Cardiac muscle cell (in vitro differentiated cells and primary cell): ENCODE measurements around the gene AHRR. TPM values are rescaled to one million over a fixed set of nuclear protein-coding genes. Genes with fewer than 3 reads are reported as not detected.

ENCODE experiments used
- DNase-seq, 2 donors: peaks; one replicate each; pipeline versions ENCODE4 v3.0.0 to v3.0.0-alpha.2; 2010 to 2017; ENCODE audit warnings: low read depth in 1 of 2, low spot score in 1 of 2
- H3K27ac ChIP-seq: fragments of 200-600 bp; sonication (generic); 2 replicates; pipeline ENCODE4 v1.5.1; 2016
- H3K27me3 ChIP-seq: fragments of 200-600 bp; sonication (generic); 2 replicates; pipeline ENCODE4 v1.6.0; 2016; ENCODE audit warnings: control low read depth
- H3K36me3 ChIP-seq: fragments of 200-600 bp; sonication (generic); 2 replicates; pipeline ENCODE4 v1.5.1; 2016; ENCODE audit warnings: control low read depth
- H3K4me1 ChIP-seq: fragments of 200-600 bp; sonication (generic); 2 replicates; pipeline ENCODE4 v1.8.1; 2017; ENCODE audit warnings: low read depth, mild to moderate bottlenecking, mixed run types
- H3K4me3 ChIP-seq: fragments of 200-600 bp; sonication (generic); 2 replicates; pipeline ENCODE4 v1.5.1; 2016; ENCODE audit warnings: mild to moderate bottlenecking
- H3K9me3 ChIP-seq: fragments of 200-600 bp; sonication (generic); 2 replicates; pipeline ENCODE4 v1.5.1; 2017; ENCODE audit warnings: low read depth, mild to moderate bottlenecking, control low read depth
- polyA plus RNA-seq: library from polyadenylated mRNA; unstranded; fragments of >200 nt; fragmentation: Nextera tagmentation; extraction: Ambion mirVana; gene quantifications from 2 replicates; pipeline ENCODE4 v1.2.1, GENCODE V29; 2016
- total RNA-seq: library from RNA; depleted of rRNA; stranded (reverse); fragments of >200 nt; gene quantifications from 2 replicates; pipeline ENCODE4 v1.2.3, GENCODE V29; 2016
- TF ChIP-seq, protein P1 (sequence below): IDR thresholded peaks from 2 replicates; pipeline ENCODE4 v1.5.1; 2012; ENCODE audit warnings: low read depth, mild to moderate bottlenecking, low read length

Gene AHRR
- total and polyA plus RNA-seq, 2 experiments from 2014 or later: 0.99 to 1.4 TPM

DNA sequence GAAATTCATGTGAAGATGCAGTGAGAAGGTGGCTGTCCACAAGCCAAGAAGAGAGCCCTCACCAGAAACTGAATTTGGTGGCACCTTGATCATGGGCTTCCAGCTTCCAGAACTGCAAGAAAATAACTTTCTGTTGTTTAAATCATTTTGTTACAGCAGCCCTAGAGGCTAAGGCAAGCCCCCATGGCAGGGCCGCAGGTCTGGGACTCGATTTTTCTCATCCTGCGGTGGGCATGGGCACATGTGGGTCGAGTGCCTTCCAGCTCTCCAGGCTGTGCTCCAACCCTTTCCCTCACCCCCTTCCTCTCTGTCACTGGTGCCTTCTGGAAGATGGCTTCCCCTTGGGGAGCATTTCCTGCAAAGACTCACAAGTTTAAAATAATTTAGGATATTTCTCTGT, 40.7 kb downstream of the AHRR start:
- Histone ChIP-seq H3K9me3 (no peaks in the 10 kb centered on the region), H3K27ac (no peak overlapping the region), H3K4me1 (no peaks in the 10 kb centered on the region), H3K36me3 (no peaks in the 10 kb centered on the region), H3K4me3 (no peak overlapping the region), H3K27me3 (no peaks in the 10 kb centered on the region)
- no peak for DNase-seq
- TF ChIP-seq, protein P1, sequence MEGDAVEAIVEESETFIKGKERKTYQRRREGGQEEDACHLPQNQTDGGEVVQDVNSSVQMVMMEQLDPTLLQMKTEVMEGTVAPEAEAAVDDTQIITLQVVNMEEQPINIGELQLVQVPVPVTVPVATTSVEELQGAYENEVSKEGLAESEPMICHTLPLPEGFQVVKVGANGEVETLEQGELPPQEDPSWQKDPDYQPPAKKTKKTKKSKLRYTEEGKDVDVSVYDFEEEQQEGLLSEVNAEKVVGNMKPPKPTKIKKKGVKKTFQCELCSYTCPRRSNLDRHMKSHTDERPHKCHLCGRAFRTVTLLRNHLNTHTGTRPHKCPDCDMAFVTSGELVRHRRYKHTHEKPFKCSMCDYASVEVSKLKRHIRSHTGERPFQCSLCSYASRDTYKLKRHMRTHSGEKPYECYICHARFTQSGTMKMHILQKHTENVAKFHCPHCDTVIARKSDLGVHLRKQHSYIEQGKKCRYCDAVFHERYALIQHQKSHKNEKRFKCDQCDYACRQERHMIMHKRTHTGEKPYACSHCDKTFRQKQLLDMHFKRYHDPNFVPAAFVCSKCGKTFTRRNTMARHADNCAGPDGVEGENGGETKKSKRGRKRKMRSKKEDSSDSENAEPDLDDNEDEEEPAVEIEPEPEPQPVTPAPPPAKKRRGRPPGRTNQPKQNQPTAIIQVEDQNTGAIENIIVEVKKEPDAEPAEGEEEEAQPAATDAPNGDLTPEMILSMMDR: no peak

DNA sequence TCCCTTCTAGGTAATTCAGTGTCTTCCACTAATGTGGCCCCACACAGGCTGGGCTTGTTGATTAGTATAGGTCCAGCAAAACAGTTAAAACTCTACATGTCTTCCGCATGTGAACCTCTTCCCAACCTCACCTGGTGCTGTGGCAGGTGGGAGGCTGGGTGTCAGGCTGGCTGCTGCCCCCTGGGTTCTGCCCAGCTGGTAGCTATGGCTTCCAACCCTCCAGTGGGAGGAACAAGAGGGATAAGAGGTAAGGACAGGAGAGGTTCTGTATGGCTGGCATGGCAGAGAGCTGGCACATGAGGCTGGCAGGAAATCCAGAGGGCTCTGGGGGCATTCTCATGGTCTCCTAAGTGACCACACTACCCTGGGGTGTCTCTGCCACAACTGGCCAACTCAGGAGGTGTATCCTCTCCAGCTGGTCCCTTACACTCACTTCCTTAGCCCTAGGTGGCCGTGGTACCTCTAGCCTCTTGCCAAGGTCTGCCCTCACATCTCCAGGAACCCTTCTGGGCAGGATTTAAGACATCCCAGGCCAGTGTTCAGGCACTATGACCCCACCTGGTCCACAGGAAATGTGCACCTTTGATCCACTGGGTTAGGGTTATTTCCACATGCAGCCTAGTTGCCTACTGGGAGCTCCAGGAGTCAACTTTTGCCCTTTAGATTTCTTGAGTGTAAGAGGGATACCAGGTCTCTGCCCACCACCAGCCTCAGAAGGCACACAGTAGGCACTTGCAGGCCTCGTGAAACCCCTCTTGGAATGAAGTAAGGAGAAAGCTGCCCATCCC, 41.7 kb downstream of the AHRR start:
- H3K4me1 ChIP-seq: no peaks in the 10 kb centered on the region
- H3K4me3 ChIP-seq: no peak overlapping the region
- no peaks in the 10 kb centered on the region for H3K36me3 ChIP-seq
- no peaks in the 10 kb centered on the region for H3K9me3 ChIP-seq
- TF ChIP-seq, protein P1: no peak
- H3K27me3 ChIP-seq: no peaks in the 10 kb centered on the region
- no peak for DNase-seq
- H3K27ac ChIP-seq: no peak overlapping the region

DNA sequence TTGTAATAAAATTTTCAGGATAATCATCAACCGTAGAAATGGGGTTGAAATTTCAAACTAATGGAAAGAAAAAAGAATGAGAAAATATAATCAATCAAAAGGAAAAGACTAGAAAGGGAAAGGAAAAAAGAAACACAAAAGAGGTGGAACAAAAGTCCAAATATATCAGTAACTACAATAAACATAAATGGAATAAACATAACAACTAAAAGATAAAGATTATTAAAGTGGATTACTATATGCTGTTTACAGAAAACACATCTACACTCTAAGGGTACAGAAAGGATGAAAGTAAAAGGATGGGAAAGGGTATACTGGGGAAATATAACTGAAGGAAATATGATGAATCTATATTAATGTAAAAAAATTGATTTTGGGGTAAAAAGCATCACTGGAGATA, 43.0 kb downstream of the AHRR start:
- Histone ChIP-seq H3K27me3 (peaks cover 7% of the 10 kb centered on the region), H3K4me3 (no peak overlapping the region), H3K36me3 (no peaks in the 10 kb centered on the region), H3K9me3 (no peaks in the 10 kb centered on the region), H3K27ac (no peak overlapping the region), H3K4me1 (no peaks in the 10 kb centered on the region)
- DNase-seq: no peak
- TF ChIP-seq, protein P1: no peak

- TF ChIP-seq, protein P1: no peak
- Histone ChIP-seq H3K9me3 (no peaks in the 10 kb centered on the region), H3K4me3 (no peak overlapping the region), H3K27ac (no peak overlapping the region), H3K36me3 (no peaks in the 10 kb centered on the region), H3K4me1 (no peaks in the 10 kb centered on the region), H3K27me3 (peaks cover 7% of the 10 kb centered on the region)
- DNase-seq: no peak
Observed at GRCh38 chr5:366541-367357, 45.2 kb downstream of the AHRR start.

DNA sequence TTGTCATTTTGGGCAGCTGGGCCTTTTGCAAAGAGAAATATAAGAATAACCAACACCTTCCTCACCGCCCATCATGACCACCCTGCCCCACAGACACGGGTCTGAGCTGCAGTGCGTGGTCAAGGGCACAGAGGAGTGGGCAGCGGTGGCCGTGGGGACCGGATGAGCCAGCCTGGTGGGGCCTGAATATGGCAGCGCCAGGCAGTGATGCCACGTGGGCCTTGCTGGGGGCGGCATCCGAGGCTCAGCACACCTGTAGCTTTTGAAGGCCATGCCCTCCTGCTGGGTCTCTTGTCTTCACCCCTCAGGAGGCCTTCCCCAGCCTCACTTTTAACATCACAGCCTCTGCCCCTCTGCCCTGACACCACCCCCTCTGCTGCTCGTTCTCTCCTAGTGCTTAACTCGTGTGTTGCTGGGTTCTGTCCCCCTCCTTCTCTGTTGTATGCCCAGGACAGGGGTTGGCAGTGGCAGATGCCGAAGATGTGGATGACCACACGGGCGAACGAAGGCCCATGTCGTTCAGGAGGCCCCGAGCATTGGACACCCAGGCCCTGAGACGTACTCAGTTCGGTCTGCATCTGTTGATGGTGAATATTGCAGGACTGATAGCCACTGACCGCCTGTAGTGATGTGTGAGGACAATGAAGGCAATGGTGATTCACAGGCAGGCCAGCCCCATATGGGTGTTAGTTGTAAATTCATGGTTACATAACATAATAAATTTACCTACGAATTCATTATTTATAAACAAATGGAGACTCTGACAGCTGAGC, 46.0 kb downstream of the AHRR start:
- Histone ChIP-seq H3K27me3 (peaks cover 7% of the 10 kb centered on the region), H3K9me3 (no peaks in the 10 kb centered on the region), H3K4me3 (no peak overlapping the region), H3K36me3 (no peaks in the 10 kb centered on the region), H3K4me1 (no peaks in the 10 kb centered on the region), H3K27ac (no peak overlapping the region)
- no peak for DNase-seq
- TF ChIP-seq, protein P1: no peak
